Measurements from ENCODE around the gene PRSS12.

DNA sequence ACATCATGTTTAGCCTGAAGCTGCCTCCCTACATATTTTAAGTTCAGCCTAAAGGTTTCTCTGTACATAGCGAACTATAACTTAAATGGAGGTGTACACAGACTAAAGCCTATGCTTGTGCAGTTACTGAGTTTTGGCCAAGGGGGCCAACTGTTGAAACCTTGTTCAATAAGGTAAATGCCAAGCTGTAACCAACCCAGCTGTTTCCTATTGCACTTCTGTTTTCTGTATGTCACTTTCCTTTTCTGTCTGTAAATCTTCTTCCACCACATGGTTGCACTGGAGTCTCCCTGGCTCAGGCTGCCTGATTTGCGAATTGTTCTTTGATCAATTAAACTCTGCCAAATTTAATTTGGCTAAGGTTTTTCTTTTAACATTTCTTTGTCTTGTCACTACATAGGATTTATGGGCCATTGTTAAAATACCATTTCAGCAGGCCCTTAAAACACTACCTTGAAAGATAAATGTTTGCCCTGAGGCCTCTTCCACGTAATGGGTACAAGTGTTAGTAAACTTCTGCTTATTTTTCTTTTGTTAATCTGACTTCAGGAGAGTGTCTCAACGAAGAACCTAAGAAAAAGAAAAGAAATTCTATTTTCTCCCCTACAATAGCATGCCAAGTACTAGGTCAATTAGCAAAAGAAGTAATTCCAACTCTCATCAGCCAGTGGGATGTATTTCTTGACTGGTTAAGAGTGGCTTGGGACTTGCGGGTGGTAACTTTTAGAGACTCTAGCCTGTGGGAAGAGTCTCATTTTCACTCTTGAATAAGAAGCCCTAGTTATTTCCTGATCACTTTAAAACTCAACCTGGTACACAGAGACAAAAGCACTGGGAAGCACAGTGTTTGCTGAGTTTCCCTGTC is 45.7 kb upstream of the PRSS12 start:
- TF ChIP-seq, protein P1, sequence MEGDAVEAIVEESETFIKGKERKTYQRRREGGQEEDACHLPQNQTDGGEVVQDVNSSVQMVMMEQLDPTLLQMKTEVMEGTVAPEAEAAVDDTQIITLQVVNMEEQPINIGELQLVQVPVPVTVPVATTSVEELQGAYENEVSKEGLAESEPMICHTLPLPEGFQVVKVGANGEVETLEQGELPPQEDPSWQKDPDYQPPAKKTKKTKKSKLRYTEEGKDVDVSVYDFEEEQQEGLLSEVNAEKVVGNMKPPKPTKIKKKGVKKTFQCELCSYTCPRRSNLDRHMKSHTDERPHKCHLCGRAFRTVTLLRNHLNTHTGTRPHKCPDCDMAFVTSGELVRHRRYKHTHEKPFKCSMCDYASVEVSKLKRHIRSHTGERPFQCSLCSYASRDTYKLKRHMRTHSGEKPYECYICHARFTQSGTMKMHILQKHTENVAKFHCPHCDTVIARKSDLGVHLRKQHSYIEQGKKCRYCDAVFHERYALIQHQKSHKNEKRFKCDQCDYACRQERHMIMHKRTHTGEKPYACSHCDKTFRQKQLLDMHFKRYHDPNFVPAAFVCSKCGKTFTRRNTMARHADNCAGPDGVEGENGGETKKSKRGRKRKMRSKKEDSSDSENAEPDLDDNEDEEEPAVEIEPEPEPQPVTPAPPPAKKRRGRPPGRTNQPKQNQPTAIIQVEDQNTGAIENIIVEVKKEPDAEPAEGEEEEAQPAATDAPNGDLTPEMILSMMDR (IDR thresholded peaks at IDR 0.05) = no peak
- TF ChIP-seq POLR2A (IDR thresholded peaks at IDR 0.05) = no peak
